Loucy (cell line): ENCODE measurements around the gene DPYSL4.

ENCODE experiments used
- H2AFZ ChIP-seq: fragments of 200-600 bp; sonication (generic); 2 replicates; pipeline ENCODE4 v1.6.0; 2016; ENCODE audit warnings: antibody characterized with exemption, mild to moderate bottlenecking, low read length, moderate library complexity
- H3F3A ChIP-seq: fragments of 200-600 bp; 2 replicates; pipeline ENCODE4 v1.6.0; 2016; ENCODE audit warnings: antibody characterized with exemption, low read depth, mild to moderate bottlenecking
- H3K27me3 ChIP-seq: fragments of 200-600 bp; sonication (generic); 2 replicates; pipeline ENCODE4 v1.6.1; 2014; ENCODE audit warnings: low read length, mild to moderate bottlenecking; ENCODE audit not compliant: insufficient read depth, poor library complexity, severe bottlenecking
- H3K36me3 ChIP-seq: fragments of 200-600 bp; sonication (generic); 2 replicates; pipeline ENCODE4 v1.6.1; 2016; ENCODE audit warnings: low read length; ENCODE audit not compliant: insufficient read depth
- H3K4me1 ChIP-seq: fragments of 200-600 bp; sonication (generic); 2 replicates; pipeline ENCODE4 v1.5.1; 2014; ENCODE audit warnings: low read length, mild to moderate bottlenecking; ENCODE audit not compliant: insufficient read depth, poor library complexity, severe bottlenecking
- H3K4me2 ChIP-seq: fragments of 200-600 bp; sonication (generic); 2 replicates; pipeline ENCODE4 v1.6.0; 2014; ENCODE audit warnings: antibody characterized with exemption, low read length, low read depth, mild to moderate bottlenecking; ENCODE audit not compliant: poor library complexity, severe bottlenecking
- H3K4me3 ChIP-seq: fragments of 200-600 bp; sonication (generic); 2 replicates; pipeline ENCODE4 v1.5.1; 2014; ENCODE audit warnings: low read length, mild to moderate bottlenecking, mixed read lengths; ENCODE audit not compliant: poor library complexity, severe bottlenecking
- H3K79me2 ChIP-seq: fragments of 200-600 bp; sonication (generic); 2 replicates; pipeline ENCODE4 v1.6.1; 2014; ENCODE audit warnings: low read length; ENCODE audit not compliant: insufficient read depth
- H3K9ac ChIP-seq: fragments of 200-600 bp; sonication (generic); 2 replicates; pipeline ENCODE4 v1.6.0; 2014; ENCODE audit warnings: mild to moderate bottlenecking, low read depth, low read length, moderate library complexity; ENCODE audit not compliant: poor library complexity, severe bottlenecking
- H3K9me2 ChIP-seq: fragments of 200-600 bp; sonication (generic); replicated peaks from 2 replicates; pipeline ENCODE4 v1.6.1; 2016; ENCODE audit warnings: low read depth, low read length, mixed read lengths
- H3K9me3 ChIP-seq: fragments of 200-600 bp; sonication (generic); 2 replicates; pipeline ENCODE4 v1.6.1; 2014; ENCODE audit warnings: mild to moderate bottlenecking, antibody characterized with exemption, low read length, low read depth; ENCODE audit not compliant: insufficient read depth
- H4K20me1 ChIP-seq: fragments of 200-600 bp; sonication (generic); 2 replicates; pipeline ENCODE4 v1.6.0; 2014; ENCODE audit warnings: antibody characterized with exemption, low read length, mild to moderate bottlenecking; ENCODE audit not compliant: insufficient read depth, poor library complexity, severe bottlenecking
- EZH2phosphoT487 ChIP-seq: fragments of 200-600 bp; IDR thresholded peaks from 2 replicates; pipeline ENCODE4 v1.6.1; 2018; ENCODE audit warnings: antibody characterized with exemption, mild to moderate bottlenecking, moderate library complexity, borderline replicate concordance
- TF ChIP-seq, protein P1 (sequence below): fragments of 200-600 bp; sonication (generic); conservative IDR thresholded peaks from 2 replicates; pipeline ENCODE4 v1.5.1; 2014; ENCODE audit warnings: mild to moderate bottlenecking, antibody characterized with exemption, low read length

Gene DPYSL4

GRCh38 chr10:132163278-132163765 lies 23.4 kb upstream of the DPYSL4 start:
- Histone ChIP-seq H3K9ac (peak overlapping the region; percentile 44), H3K4me3 (no peak overlapping the region), H3K79me2 (no peaks in the 10 kb centered on the region), H3K4me1 (peaks cover 28% of the 10 kb centered on the region), H3F3A (0 out of 2 replicates have a peak, but pooled peaks cover under 1% of the 10 kb centered on the region), H2AFZ (no peak overlapping the region), H3K36me3 (no peaks in the 10 kb centered on the region), H3K27me3 (no peaks in the 10 kb centered on the region), H4K20me1 (no peaks in the 10 kb centered on the region), H3K9me3 (no peaks in the 10 kb centered on the region), H3K9me2 (no peaks in the 10 kb centered on the region), H3K4me2 (peak overlapping the region; percentile 59)
- no peak for TF ChIP-seq EZH2phosphoT487
- TF ChIP-seq, protein P1, sequence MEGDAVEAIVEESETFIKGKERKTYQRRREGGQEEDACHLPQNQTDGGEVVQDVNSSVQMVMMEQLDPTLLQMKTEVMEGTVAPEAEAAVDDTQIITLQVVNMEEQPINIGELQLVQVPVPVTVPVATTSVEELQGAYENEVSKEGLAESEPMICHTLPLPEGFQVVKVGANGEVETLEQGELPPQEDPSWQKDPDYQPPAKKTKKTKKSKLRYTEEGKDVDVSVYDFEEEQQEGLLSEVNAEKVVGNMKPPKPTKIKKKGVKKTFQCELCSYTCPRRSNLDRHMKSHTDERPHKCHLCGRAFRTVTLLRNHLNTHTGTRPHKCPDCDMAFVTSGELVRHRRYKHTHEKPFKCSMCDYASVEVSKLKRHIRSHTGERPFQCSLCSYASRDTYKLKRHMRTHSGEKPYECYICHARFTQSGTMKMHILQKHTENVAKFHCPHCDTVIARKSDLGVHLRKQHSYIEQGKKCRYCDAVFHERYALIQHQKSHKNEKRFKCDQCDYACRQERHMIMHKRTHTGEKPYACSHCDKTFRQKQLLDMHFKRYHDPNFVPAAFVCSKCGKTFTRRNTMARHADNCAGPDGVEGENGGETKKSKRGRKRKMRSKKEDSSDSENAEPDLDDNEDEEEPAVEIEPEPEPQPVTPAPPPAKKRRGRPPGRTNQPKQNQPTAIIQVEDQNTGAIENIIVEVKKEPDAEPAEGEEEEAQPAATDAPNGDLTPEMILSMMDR = no peak; the same call in 1 of the 2 replicates

DNA sequence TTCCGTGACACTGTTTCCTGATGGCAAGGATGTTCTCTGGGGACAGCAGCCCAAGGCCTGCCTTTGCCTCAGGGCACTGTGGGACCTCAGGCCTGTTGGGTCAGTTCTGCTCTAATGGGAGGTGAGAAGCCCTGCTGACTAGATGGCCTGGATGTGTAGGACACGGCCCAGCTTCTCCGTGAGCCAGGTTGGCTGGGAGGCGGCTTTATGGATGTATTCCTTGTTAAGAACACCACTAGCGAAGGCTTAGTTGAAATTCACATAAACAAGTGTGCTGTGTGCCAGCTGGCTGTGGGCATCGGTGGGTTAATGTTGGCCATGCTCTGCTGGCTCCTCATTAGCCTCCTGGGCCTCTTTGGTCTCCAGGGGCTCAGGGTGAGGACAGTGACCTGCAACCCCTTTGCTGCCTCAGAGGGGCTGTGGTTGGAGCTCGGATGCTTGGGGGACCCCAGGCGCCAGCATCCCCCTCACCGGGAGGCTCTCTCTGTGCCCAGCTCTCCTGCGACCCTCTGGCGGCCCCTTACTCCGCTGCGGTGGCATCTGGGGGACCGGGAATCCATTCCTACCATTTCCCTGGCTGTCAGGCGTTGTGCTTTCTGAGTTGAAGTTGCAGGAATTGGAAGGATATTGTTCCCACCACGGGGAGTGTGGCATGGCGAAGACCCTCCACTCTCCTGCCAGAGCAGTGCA lies 22.8 kb upstream of the DPYSL4 start:
- no peaks in the 10 kb centered on the region for H4K20me1 ChIP-seq
- H2AFZ ChIP-seq = no peak overlapping the region
- H3K9me3 ChIP-seq = no peaks in the 10 kb centered on the region
- no peaks in the 10 kb centered on the region for H3K9me2 ChIP-seq
- no peaks in the 10 kb centered on the region for H3K27me3 ChIP-seq
- no peak overlapping the region for H3K9ac ChIP-seq
- H3K36me3 ChIP-seq = no peaks in the 10 kb centered on the region
- no peaks in the 10 kb centered on the region for H3F3A ChIP-seq
- H3K4me2 ChIP-seq = no peak overlapping the region
- H3K79me2 ChIP-seq = no peaks in the 10 kb centered on the region
- H3K4me1 ChIP-seq = peaks cover 27% of the 10 kb centered on the region
- H3K4me3 ChIP-seq = no peak overlapping the region
- TF ChIP-seq, protein P1 = no peak

- Histone ChIP-seq H3K79me2 (no peaks in the 10 kb centered on the region), H3K4me1 (peaks cover 24% of the 10 kb centered on the region), H3K9me3 (no peaks in the 10 kb centered on the region), H3K4me3 (no peak overlapping the region), H3K36me3 (no peaks in the 10 kb centered on the region), H3F3A (no peaks in the 10 kb centered on the region), H3K9ac (no peak overlapping the region), H2AFZ (no peak overlapping the region), H3K9me2 (no peaks in the 10 kb centered on the region), H4K20me1 (no peaks in the 10 kb centered on the region), H3K4me2 (no peak overlapping the region), H3K27me3 (no peaks in the 10 kb centered on the region)
- TF ChIP-seq, protein P1 = no peak
- TF ChIP-seq EZH2phosphoT487 = no peak
Measured at GRCh38 chr10:132164761-132165278, 21.9 kb upstream of the DPYSL4 start.
